ENCODE data around the gene LBX2. TPM values are rescaled to one million over a fixed set of nuclear protein-coding genes. Genes with fewer than 3 reads are reported as not detected.

Gene LBX2
- total and polyA plus RNA-seq, 9 of the 15 experiments (the other 6 are each of a cell fraction or from before 2014, with no cell fraction given): 0.39 to 6.2 (median 1.8) TPM; not detected in 1

- no peak for TF ChIP-seq ZNF518B (CRISPR knock-in tag; IDR thresholded peaks at IDR 0.05)
- TF ChIP-seq ZNF444 (CRISPR knock-in tag; IDR thresholded peaks at IDR 0.05): no peak
- no peak for TF ChIP-seq DDX20 (tag; IDR thresholded peaks at IDR 0.05; ENCODE audit: low read depth)
- peak; percentile 67 to 69 for TF ChIP-seq E2F6 (IDR thresholded peaks at IDR 0.05; ENCODE audit: borderline replicate concordance in 1 of 2, extremely low read depth in 1 of 2, insufficient read depth in 1 of 2, insufficient read length in 1 of 2, low read depth in 1 of 2, low read length in 1 of 2, poor library complexity in 1 of 2, severe bottlenecking in 1 of 2)
- no peak; the same call in none of the 2 replicates for TF ChIP-seq HCFC1 (IDR thresholded peaks at IDR 0.05; ENCODE audit: low read depth, low read length)
- TF ChIP-seq ATF3 (IDR thresholded peaks at IDR 0.05): no peak
- TF ChIP-seq ATF3 (CRISPR knock-in tag; conservative IDR thresholded peaks at IDR 0.05): no peak
- peak; percentile 67; the same call in 1 of the 2 replicates for TF ChIP-seq PHB (CRISPR knock-in tag; IDR thresholded peaks at IDR 0.05)
- TF ChIP-seq CBX8 (IDR thresholded peaks at IDR 0.05; ENCODE audit: borderline replicate concordance, extremely low read depth, low read depth, low read length, poor library complexity, severe bottlenecking): no peak
- TF ChIP-seq ASH1L (IDR thresholded peaks at IDR 0.05; ENCODE audit: borderline replicate concordance, low read depth, partially characterized antibody): no peak
- no peak; the same call in 1 of the 2 replicates for TF ChIP-seq SMARCA5 (IDR thresholded peaks at IDR 0.05)
- 0 out of 2 replicates have a peak, but pooled peaks have one; percentile 25 for TF ChIP-seq E2F1 (CRISPR knock-in tag; IDR thresholded peaks at IDR 0.05)
- TF ChIP-seq RAD21 (CRISPR knock-in tag; conservative IDR thresholded peaks at IDR 0.05 in 1 of 2, IDR thresholded peaks at IDR 0.05 in 1 of 2): peak; percentile 15 to 30; a peak in 3 of 4 replicates
- no peak for TF ChIP-seq ZNF146 (CRISPR knock-in tag; IDR thresholded peaks at IDR 0.05; ENCODE audit: unreplicated experiment)
- no peak for TF ChIP-seq ZNF449 (CRISPR knock-in tag; IDR thresholded peaks at IDR 0.05)
- no peak for TF ChIP-seq RHOXF2B (CRISPR knock-in tag; conservative IDR thresholded peaks at IDR 0.05)
- peak; percentile 17; the same call in 1 of the 2 replicates for TF ChIP-seq ZBTB1 (CRISPR knock-in tag; IDR thresholded peaks at IDR 0.05; ENCODE audit: borderline replicate concordance, low read depth)
Measured at GRCh38 chr2:74507145-74507925, 7.9 kb upstream of the LBX2 start, which contains the start of gene PCGF1 (continued).

All from K562 (cell line).